ENCODE measurements around the gene PRDM1.

- no peak for TF ChIP-seq GATA3 (IDR thresholded peaks at IDR 0.05; ENCODE audit: low read depth, low read length)
- TF ChIP-seq GATA2 (IDR thresholded peaks at IDR 0.05; ENCODE audit: low read depth, low read length), result no peak
These were observed 42.0 kb upstream of the PRDM1 start for GRCh38 chr6:106044151-106044550.
